ENCODE results near the gene PVR.
"Not testable (repeated sequence)": the region's sequence is repeated elsewhere in the genome, so short reads cannot be mapped to it uniquely, and the experiment has no call there.

PVR gene

DNA sequence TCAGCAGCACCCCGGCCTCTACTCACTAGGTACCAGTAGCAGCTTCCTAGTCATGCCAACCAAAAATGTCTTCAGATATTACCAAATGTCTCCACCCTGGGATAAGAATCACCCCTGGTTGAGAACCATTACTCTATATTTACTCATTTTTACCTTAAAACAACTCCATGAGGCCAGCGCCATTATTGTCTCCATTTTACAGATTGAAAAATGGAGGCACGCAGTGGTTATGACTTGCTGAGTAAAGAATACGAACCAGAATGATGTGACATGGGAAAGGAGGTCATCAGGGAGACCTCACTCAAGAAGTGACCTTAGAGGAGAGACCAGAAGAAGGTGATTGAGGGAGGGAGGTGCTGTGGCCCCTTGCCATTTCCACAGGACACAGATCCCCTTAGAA, 29.8 kb downstream of the PVR start:
- no peak for DNase-seq (ENCODE audit: low spot score)

DNA sequence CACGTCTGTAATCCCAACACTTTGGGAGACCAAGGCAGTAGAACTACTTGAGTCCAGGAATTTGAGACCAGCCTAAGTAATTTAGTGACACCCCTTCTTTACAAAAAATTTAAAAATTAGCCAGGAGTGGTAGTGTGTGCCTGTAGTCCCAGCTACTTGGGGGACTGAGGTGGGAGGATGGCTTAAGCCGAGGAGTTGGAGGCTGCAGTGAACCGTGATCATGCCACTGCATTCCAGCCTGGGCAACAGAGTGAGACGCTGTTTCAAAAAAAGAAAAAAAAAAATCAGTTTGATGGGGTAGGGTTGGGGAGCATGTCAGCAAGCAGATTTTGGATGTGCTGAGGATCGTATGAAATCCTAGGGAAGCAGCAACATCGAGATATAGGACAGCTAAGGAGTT, 31.8 kb downstream of the PVR start:
- no peak for DNase-seq (ENCODE audit: low spot score)

DNA sequence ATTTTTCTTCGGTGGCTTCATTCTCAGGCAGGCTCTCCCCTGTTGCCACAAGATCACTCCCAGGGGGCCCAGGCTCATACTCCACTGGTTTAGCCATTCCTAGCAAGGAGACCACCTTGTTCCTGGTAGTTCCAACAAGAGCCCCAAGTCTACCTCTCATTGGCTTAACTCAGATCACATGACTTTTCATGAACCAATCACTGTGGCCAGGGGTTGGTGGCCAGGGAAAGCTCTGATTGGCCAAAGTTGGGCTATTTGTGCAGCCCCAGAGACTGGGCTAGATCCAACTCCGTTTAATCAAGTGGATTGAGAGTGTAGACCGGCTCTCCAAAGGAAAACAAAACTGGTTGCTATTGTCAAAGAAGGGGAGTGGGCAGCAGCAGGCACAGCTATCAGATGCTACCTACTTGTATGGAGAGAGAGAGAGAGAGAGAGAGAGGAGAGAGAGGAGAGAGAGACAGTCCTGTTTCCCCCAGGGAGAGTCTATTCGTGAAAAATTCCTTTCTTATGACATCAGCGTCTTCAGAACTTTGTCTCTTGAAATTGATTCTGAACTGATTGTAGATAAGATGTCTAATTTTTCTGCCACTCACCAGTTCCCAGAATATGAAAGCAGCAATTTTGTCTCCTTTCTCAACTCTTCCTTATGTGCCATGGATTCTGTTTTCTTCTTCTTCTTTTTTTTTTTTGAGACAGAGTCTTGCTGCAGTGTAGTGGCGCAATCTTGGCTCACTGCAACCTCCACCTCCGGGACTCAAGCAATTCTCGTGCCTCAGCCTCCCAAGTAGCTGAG, 33.5 kb downstream of the PVR start:
- DNase-seq (ENCODE audit: low spot score), result no peak

DNA sequence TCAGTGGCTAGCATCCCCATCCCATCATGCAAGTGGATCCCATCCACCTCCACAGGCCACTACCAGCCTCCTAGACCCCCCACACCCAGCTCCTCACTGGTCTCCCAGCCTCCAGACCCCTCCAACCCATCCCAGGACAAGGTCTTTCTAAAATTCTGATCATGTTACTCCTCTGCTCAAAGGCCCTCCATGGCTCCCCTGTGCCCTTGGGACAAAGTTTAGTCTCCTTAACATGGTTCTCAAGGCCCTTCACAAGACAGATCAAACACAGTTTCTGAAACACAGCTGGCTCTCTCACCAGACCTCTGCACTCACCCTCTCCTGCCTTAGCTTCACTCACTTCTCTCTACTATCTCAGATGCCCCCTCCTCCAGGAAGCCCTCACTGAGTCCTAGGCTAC, 36.8 kb downstream of the PVR start:
- DNase-seq (ENCODE audit: low spot score), result no peak

DNA sequence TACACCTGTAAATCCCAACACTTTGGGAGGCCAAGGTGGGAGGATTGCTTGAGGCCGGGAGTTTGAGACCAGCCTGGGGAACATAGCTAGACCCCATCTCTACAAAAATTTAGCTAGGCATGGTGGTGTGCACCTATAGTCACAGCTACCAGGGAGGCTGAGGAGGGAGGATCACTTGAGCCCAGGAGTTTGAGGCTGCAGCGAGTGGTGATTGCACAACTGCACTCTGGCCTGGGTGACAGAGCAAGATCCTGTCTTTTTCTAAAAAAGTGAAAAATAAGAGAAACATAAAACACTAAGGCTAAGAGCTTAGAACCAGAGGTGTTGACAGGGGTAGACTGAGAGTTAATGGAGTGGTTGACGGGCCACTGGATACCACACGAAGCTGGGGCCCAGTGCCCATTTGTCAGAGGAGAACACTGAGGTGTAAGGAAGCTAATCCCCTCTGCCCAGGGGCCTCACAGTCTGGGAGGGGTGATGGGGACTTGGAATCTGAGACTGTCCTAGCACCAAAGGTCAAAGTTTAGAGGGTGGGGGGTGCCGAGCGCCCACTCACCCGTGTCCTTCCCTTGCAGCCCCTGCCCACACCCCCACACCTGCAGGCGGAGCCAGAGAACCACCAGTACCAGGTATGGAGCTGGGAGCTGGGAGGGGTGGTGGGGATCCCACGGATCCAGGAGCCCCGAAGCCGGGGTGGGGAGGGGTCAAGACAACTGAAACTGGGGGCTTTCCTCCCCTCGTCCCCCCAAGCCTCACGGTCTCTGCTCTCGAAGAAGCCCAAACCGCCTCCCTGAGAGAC, 38.5 kb downstream of the PVR start:
- no peak for DNase-seq (ENCODE audit: low spot score)

DNA sequence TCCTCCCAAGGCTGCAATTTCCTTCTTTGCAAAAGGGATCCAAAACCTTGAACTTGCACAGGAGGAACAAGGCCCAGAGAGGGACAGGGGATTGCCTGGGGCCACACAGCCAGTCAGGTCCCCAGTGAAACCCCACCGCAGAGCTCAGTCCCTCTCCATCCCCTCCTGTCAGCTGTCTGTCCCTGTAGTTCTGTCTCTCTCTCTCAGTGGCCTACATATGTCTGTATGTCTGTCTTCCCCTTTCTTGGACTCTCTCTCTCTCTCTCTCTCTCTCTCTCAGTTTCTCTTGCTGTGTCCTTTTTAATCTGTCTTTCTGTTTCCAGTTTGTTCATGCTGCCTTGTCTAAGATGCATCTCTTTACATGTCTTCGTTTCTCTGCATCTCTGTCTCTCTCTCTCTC, 39.1 kb downstream of the PVR start:
- DNase-seq (ENCODE audit: low spot score), result no peak

DNA sequence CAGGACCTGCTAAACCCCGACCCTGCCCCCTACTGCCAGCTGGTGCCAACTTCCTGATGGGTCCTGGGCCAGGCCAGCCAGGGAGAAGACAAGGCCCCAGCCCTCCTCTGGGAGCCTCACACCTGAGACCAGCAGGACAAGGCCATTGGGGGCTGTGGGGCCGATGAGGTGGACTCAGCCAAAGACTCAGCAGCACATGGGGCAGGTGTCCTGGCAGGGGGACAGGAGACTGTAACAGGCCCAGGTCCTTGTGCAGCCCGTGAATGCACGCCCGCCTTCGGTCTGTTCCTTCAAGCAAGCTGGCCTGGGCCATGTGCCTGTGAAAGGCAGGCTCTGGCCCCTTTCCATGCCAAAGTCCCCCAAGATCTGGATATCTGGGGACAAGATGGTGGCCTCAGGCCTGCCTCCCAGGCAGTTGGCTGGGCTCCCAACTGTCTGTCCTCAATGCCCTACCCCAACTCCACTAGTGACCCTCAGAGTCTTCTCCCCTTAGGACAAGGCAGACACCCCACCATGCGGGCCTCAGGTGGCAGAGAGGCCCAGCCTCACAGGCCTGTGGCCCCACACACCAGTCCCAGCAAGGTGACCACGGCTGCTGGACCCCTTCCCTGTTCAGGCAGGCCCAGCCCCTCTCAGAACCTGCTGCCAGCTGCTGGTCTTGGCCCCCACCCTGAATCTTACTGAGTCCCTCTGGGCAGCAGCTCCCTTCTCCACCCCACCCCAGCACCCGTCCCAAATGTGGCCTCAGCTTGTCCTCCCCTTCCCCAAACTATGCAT, 39.9 kb downstream of the PVR start:
- DNase-seq (ENCODE audit: low spot score), result no peak

DNA sequence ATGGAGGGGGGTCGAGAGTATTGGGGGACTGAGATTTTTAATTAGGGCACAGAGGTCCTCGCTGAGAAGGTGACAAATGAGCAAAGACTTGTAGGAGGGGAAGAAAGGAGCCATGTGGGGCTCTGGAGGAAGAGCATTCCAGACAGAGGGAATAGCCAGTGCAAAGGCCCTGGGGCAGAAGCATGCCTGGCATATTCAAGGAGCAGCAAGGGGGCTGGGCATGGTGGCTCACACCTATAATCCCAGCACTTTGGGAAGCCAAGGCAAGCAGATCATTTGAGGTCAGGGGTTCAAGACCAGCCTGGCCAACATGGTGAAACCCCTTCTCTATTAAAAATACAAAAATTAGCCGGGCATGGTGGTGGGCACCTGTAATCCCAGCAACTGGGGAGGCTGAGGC, 40.7 kb downstream of the PVR start:
- not testable (repeated sequence) for DNase-seq (ENCODE audit: low spot score)

DNA sequence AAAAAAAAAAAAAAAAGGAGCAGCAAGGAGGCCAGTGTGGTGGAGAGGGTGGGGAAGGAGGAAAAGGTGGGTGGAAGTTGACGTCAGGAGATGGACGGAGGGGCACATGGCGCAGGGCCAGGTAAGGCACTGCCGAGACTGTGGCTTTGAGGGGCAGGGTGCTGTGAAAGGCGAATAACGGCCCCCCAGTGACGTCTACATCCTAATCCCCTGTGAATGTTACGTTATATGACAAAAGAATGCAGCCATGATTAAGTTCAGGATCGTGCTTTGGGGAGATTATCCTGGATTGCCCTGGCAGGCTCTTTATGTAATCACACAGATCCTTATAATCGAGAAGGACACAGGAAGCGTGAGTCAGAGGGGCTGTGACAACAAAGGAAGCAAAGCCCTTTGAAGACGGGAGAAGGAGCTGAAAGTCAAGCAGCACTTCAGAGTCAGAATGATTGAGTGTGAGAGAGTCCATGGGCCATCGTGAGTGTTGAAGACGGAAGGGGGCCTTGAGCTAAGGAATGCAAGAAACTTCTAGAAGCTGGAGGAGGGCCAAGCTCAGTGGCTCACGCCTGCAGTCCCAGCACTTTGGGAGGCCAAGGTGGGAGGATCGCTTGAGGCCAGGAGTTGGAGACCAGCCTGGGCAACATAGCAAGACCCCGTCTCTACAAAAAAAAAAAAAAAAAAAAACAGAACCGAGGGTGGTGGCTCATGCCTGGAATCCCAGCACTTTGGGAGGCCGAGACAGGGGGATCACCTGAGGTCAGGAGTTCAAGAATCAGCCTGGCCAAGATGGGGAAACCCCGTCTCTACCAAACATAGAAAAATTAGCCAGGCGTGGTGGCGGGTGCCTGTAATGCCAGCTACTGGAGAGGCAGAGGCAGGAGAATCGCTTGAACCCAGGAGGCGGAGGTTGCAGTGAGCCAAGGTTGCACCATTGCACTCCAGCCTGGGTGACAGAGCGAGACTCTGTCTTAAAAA, 41.5 kb downstream of the PVR start:
- DNase-seq (ENCODE audit: low spot score), result no peak

DNA sequence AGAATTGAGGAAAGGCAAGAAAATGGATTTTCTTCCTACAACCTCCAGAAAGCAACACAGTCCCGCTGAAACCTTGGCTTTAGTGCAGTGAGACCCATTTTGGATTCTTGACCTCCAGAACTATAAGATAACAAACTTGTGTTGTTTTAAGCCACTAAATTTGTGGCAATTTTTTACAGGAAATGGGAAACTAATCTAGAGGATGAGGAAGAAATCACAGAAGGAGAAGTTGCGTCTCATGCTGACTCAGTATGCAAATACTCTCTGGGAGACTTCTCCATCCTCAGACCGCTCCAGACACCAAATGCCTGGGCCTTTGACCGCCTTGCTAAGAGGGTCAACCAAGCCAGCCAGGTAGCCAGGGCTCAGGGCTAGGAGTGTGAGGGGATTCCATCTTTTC, 42.2 kb downstream of the PVR start:
- no peak for DNase-seq (ENCODE audit: low spot score)

DNA sequence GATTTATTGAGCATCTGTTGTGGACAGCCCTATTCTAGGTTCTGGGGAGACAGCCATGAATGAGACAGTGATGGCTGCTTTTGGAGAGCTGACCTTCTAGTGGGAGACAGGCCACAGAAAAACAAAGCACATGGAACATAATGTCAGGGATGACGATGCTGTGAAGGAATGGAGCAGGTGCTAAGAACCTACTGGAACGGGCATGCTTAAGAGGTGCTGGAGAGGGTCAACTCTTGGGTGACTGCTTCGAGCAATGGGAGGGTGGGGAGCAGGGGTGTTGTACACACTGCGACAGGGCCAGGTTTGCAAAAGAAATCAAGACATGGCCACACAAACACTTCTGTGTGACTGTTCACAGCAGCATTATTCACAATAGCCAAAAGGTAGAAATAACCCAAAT, 43.2 kb downstream of the PVR start:
- DNase-seq (ENCODE audit: low spot score), result no peak

DNA sequence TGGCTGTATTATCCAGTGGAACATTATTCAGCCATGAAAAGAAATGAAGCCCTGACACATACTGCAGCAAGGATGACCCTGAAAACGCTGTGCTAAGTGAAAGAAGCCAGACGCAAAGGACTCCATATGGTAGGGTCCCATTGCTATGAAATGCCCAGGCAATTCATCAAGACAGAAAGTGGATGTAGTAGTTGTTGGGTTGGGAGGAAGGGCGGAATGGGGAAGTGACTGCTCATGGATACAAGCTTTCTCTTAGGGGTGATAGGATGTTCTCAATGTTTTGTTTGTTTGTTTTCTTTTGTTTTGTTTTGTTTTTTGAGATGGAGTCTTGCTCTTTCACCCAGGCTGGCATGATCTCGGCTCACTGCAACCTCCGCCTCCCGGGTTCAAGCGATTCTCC, 44.2 kb downstream of the PVR start:
- DNase-seq (ENCODE audit: low spot score), result no peak

DNA sequence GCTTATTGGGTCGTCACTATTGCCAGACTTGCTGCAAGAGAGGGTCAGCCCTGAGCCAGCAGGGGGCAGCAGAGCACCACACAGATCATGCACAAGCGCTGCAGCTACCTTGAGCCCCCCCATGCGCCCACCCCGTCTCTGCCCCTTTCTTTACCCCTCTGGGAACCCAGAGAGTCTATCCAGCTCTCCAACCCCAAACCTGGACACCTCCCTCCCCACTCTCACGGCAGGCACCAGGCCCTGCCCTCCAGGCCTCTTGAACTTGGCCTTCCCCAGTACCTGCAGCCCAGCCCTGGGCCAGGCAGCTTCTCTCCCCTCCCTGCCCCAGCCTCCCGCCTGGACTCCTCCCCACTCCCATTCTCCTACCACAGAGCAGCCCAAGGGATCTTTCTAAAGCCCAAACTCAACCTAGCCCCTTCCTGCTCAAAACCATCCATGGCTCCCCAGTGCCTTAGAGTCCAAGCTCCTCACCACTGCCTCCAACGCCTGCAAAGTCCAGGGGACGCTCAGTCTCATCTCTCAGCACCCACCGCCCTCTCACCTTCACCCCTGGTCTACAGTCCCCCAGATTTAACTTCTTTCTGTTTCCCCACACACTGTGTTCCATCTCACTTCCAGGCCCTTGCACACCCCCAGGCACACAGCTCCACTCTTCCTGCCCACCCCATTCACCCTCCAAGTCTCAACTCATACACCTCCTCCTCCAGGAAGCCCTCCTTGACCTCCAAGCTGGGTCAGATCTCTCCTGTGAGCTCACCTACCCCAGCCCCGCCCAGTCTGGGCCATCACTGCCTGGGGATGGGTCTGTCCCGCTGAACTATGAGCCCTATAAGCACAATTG, 45.8 kb downstream of the PVR start:
- DNase-seq (ENCODE audit: low spot score), result peak; percentile 35

DNA sequence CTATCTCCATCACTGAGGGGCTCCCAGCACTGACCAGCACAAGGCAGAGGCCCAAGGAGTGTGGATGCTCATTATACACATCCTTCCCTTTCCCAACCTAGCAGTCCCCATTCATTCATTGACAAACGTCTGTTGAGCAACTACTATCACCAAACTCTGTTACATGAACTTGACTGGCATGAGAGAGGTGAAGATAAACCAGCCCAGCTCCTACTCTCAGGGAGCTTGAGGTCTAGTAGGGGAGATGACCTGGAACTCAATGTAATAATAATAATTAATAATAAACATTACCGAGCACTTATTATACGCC, 46.4 kb downstream of the PVR start:
- no peak for DNase-seq (ENCODE audit: low spot score)

DNA sequence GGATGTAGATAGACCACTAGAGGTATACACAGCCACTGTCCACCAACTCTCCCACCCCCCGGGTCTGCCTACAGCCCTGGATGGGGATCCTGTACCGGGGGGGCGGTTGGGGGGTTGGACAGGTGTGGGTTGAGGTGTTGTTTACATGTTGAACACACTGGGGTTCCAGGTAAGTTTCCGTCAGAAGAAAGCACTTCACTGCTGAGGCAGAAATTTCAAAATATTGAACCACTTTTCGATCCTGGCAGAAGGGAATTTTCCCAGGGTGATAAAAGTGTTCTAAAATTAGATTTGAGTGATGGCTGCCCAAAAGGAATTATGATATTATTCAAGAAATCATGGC, 48.6 kb downstream of the PVR start:
- DNase-seq (ENCODE audit: low spot score), result no peak

DNA sequence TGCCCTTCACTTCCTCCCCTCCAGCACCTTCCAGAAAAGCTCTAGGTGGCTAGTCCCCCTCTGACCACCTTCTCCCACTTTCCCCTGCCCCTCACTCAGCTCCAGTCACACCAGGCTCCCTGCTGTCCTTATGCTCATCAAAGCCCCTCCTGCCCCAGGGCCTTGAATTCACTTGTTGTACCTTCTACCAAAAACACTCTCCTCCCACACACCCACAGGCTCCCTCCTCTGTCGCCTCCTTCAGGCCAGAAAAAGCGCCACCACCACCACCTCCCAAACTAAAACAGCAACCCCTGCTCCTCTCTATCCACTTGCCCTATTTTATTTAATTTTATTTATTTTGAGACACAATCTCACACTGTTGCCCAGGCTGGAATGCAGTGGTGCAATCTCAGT, 50.5 kb downstream of the PVR start:
- no peak for DNase-seq (ENCODE audit: low spot score)

DNA sequence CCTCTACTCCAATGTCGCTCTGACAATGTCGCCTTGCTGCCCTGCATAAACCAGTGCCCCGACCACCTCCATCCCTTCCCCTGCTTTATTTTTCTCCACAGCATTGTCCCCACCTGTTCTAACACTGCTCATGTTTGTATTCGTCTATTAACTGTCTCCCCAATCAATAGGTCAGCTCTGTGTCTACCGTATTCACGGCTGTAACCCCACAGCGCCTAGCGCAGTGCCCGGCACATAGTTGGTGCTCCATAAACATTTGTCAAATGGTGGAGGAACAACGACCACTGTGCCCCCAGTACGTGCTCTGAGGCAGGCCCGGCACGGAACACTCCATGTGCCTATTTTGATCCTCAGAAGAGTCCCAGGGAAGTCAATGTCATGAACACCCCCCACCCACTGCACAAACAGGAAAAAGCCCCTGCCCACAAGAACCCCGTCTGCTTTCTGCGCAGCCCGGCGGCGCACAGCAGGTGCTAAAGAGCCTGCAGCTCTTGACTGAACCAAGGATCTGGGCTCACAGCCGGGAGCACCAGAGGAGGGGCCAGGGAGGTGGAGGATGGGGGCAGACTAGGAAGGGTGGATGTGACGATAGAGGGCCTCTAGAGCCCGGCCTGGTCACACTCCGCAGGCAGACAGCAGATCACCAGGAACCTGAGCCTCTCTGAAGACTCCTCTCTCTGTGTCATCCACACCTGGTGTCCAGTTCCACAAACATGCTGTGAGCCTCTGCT, 53.4 kb downstream of the PVR start:
- no peak for DNase-seq (ENCODE audit: low spot score)

DNA sequence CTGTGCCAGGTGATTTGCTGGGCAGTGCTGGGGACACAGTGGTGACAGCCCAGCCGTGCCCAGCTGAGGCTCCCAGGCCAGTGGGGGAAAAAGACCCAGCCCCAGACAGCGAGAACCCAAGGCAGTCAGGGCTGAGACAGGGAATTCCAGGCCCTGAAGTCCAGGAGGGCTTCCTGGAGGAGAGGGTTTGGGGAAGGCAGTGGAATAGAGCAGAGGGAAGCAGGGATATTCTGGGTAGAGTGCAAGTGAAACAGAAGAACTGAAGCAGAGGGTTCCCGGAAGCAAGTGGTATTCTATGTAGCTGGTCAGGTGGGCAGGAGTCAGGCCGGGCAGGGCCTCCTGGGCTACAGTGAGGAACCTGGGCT, 53.9 kb downstream of the PVR start:
- DNase-seq (ENCODE audit: low spot score), result no peak

DNA sequence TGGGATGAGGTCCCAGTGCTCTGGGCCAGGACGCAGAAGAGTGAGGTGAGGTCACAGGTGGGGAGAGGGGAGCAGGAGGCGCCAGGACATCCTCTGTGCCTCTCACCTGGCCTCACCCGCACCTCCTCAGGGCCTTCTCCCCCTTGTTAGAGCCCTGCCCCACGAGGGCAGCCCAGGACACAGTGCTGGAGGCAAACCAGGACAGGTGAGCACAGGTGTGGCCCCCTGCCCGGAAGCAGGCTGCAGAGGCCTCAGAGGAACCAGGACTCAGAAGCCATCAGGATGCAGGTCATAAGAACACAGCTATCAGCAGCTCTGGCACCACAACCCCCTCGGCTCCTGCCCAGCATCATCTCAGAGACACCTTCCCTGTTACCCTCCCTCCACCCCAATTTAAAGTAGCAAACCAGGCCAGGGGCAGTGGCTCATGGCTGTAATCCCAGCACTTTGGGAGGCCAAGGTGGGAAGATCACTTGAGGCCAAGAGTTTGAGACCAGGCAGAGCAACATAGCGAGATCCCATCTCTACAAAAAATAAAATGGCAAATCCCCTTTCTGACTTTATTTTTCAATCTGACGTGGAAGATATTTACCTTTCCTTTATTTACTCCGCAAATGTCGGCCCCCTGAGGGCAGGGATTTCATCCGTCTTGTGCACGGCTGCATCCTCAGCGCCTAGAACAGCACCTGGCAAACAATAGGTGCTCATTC, 54.9 kb downstream of the PVR start, which contains the start of gene CEACAM16:
TSS of gene CEACAM16 (plus strand) at position 660 of the 710 bp plus-strand sequence. CDS start 2,306 bp downstream, outside the sequence.
- DNase-seq (ENCODE audit: low spot score), result no peak

DNA sequence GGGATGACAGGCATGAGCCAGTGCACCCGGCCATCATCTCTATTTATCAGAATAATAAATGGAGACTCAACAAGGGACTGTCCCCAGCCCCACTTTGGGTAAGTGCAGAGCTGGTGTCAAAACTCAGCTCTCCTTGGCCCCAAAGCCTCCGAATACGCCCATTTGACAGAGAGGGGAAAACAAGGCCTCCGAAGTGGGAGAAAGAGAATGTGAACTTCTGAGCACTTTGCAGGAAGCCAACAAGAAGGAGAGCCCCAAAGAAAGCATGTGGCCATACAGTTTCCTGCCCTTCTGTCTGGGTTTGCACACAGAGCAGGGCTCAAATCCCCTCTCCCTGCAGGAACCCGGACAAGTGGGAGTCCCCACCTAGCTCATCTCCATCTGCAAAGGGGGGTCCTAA, 56.8 kb downstream of the PVR start:
- DNase-seq (ENCODE audit: low spot score), result no peak

Measured in hematopoietic multipotent progenitor cell treated with erythropoietin and hydrocortisone succinate and interleukin-3 and kit ligand, for 17 days (in vitro differentiated cells).